ENCODE data around the gene CGB7. TPM values are rescaled to one million over a fixed set of nuclear protein-coding genes. Genes with fewer than 3 reads are reported as not detected.

Gene CGB7
- total RNA-seq, 1 experiment from 2014 or later: not detected

- DNase-seq (ENCODE audit: low spot score): peak; percentile 40
- intact Hi-C loops (cut with micrococcal nuclease; ENCODE audit: unreplicated experiment): no loop called here
- TF ChIP-seq CTCF (conservative IDR thresholded peaks at IDR 0.05; ENCODE audit: low read depth, low read length) (no peak), EZH2 (IDR thresholded peaks at IDR 0.05; ENCODE audit: borderline replicate concordance, low read depth, low read length, poor library complexity, severe bottlenecking) (no peak)
- ChIA-PET POLR2A (ENCODE audit: low non-redundant PET) (no interaction called here), CTCF (interaction anchor here (1.5 kb wide), 1 partner anchor 65 kb away, joined by 4 read pairs; no protein-coding TSS in a partner anchor)
- Histone ChIP-seq H3K27ac (ENCODE audit: low read depth, low read length, poor library complexity, severe bottlenecking) (no peak within 1 kb of the TSS), H3K27me3 (replicated peaks; ENCODE audit: insufficient read depth, low read depth, low read length, poor library complexity) (no peaks in the 10 kb centered on the region), H3K4me3 (ENCODE audit: low read depth, low read length, poor library complexity, severe bottlenecking) (peak within 1 kb of the TSS; percentile 45), H3K36me3 (ENCODE audit: insufficient read depth, low read length, poor library complexity, severe bottlenecking) (no peaks in the 10 kb centered on the region), H3K9me3 (ENCODE audit: low read depth, low read length, poor library complexity, severe bottlenecking) (no peaks in the 10 kb centered on the region), H3K4me1 (ENCODE audit: insufficient read depth, low read length, poor library complexity, severe bottlenecking) (peaks cover 9% of the 10 kb centered on the region)
- BruUV-seq (replicated peaks): no TSS peak
Observed at GRCh38 chr19:49064768-49065611, 7.4 kb upstream of the CGB7 start, which contains the start of gene NTF4. Gene NTF4 (minus strand): TSS chr19:49064818. CDS start chr19:49061997, 2,821 bp downstream.

GRCh38 chr19:49064029-49064629 is 6.6 kb upstream of the CGB7 start:
- DNase-seq (ENCODE audit: low spot score): no peak
- CTCF ChIA-PET: no interaction called here
- POLR2A ChIA-PET (ENCODE audit: low non-redundant PET): no interaction called here

GRCh38 chr19:49061445-49061844 is 3.9 kb upstream of the CGB7 start:
- POLR2A ChIA-PET (ENCODE audit: low non-redundant PET): no interaction called here
- CTCF ChIA-PET: no interaction called here
- BruUV-seq (replicated peaks): no TSS peak
- intact Hi-C loops (cut with micrococcal nuclease; ENCODE audit: unreplicated experiment): no loop called here
- no peaks in the 10 kb centered on the region for H3K36me3 ChIP-seq (ENCODE audit: insufficient read depth, low read length, poor library complexity, severe bottlenecking)
- no peaks in the 10 kb centered on the region for H3K27me3 ChIP-seq (replicated peaks; ENCODE audit: insufficient read depth, low read depth, low read length, poor library complexity)
- H3K4me3 ChIP-seq (ENCODE audit: low read depth, low read length, poor library complexity, severe bottlenecking): no peak overlapping the region
- DNase-seq (ENCODE audit: low spot score): no peak
- peaks cover 13% of the 10 kb centered on the region for H3K4me1 ChIP-seq (ENCODE audit: insufficient read depth, low read length, poor library complexity, severe bottlenecking)
- TF ChIP-seq EZH2 (IDR thresholded peaks at IDR 0.05; ENCODE audit: borderline replicate concordance, low read depth, low read length, poor library complexity, severe bottlenecking): no peak
- no peak for TF ChIP-seq CTCF (conservative IDR thresholded peaks at IDR 0.05; ENCODE audit: low read depth, low read length)
- no peak overlapping the region for H3K27ac ChIP-seq (ENCODE audit: low read depth, low read length, poor library complexity, severe bottlenecking)
- no peaks in the 10 kb centered on the region for H3K9me3 ChIP-seq (ENCODE audit: low read depth, low read length, poor library complexity, severe bottlenecking)

More at GRCh38 chr19:49064029-49064629, 6.6 kb upstream of the CGB7 start:
- Histone ChIP-seq H3K27ac (ENCODE audit: low read depth, low read length, poor library complexity, severe bottlenecking) (no peak overlapping the region), H3K27me3 (replicated peaks; ENCODE audit: insufficient read depth, low read depth, low read length, poor library complexity) (no peaks in the 10 kb centered on the region), H3K36me3 (ENCODE audit: insufficient read depth, low read length, poor library complexity, severe bottlenecking) (no peaks in the 10 kb centered on the region), H3K4me1 (ENCODE audit: insufficient read depth, low read length, poor library complexity, severe bottlenecking) (peaks cover 9% of the 10 kb centered on the region), H3K9me3 (ENCODE audit: low read depth, low read length, poor library complexity, severe bottlenecking) (no peaks in the 10 kb centered on the region), H3K4me3 (ENCODE audit: low read depth, low read length, poor library complexity, severe bottlenecking) (peak overlapping the region; percentile 45)
- intact Hi-C loops (cut with micrococcal nuclease; ENCODE audit: unreplicated experiment): no loop called here
- no TSS peak for BruUV-seq (replicated peaks)
- TF ChIP-seq CTCF (conservative IDR thresholded peaks at IDR 0.05; ENCODE audit: low read depth, low read length) (no peak), EZH2 (IDR thresholded peaks at IDR 0.05; ENCODE audit: borderline replicate concordance, low read depth, low read length, poor library complexity, severe bottlenecking) (no peak)

Data from A673 (cell line).